GM23338 (cell line): ENCODE results near the gene ACSM6. TPM values are rescaled to one million over a fixed set of nuclear protein-coding genes. Genes with fewer than 3 reads are reported as not detected.

Experiments
- ATAC-seq: fragments of 200-7000 bp; cut with Tn5 transposase; 3 replicates; pipeline ENCODE4 v1.9.1; 2020
- DNase-seq: peaks from one replicate; pipeline ENCODE4 v3.0.0-alpha.2; 2015; ENCODE audit warnings: low spot score
- H2AFZ ChIP-seq: fragments of 200-600 bp; sonication (generic); 2 replicates; pipeline ENCODE4 v1.8.0; 2016; ENCODE audit warnings: antibody characterized with exemption, mild to moderate bottlenecking, moderate library complexity
- H3F3A ChIP-seq: fragments of 200-600 bp; sonication (generic); replicated peaks from 2 replicates; pipeline ENCODE4 v1.8.0; 2017; ENCODE audit warnings: antibody characterized with exemption, mixed run types, low read depth
- H3K27ac ChIP-seq: fragments of 200-600 bp; sonication (generic); 2 replicates; pipeline ENCODE4 v1.6.1; 2016; ENCODE audit warnings: low read depth
- H3K27me3 ChIP-seq: fragments of 200-600 bp; sonication (generic); 2 replicates; pipeline ENCODE4 v1.8.0; 2016; ENCODE audit warnings: mild to moderate bottlenecking, mixed run types, moderate library complexity; ENCODE audit not compliant: insufficient read depth
- H3K36me3 ChIP-seq: fragments of 200-600 bp; sonication (generic); 2 replicates; pipeline ENCODE4 v1.8.0; 2016; ENCODE audit warnings: mild to moderate bottlenecking; ENCODE audit not compliant: insufficient read depth
- H3K4me1 ChIP-seq: fragments of 200-600 bp; sonication (generic); 2 replicates; pipeline ENCODE4 v1.8.0; 2016; ENCODE audit warnings: mild to moderate bottlenecking, moderate library complexity; ENCODE audit not compliant: insufficient read depth
- H3K4me2 ChIP-seq: fragments of 200-600 bp; sonication (generic); 2 replicates; pipeline ENCODE4 v1.7.1; 2017; ENCODE audit warnings: mixed run types
- H3K4me3 ChIP-seq: fragments of 200-600 bp; sonication (generic); 2 replicates; pipeline ENCODE4 v1.6.1; 2016; ENCODE audit warnings: mixed run types
- H3K79me2 ChIP-seq: fragments of 200-600 bp; sonication (generic); replicated peaks from 2 replicates; pipeline ENCODE4 v1.8.0; 2017; ENCODE audit warnings: mild to moderate bottlenecking; ENCODE audit not compliant: insufficient read depth
- H3K9me2 ChIP-seq: fragments of 200-600 bp; sonication (generic); 2 replicates; pipeline ENCODE4 v1.8.0; 2017; ENCODE audit not compliant: insufficient read depth
- H4K20me1 ChIP-seq: fragments of 200-600 bp; sonication (generic); replicated peaks from 2 replicates; pipeline ENCODE4 v1.8.0; 2017; ENCODE audit warnings: mild to moderate bottlenecking; ENCODE audit not compliant: insufficient read depth
- H3K27ac Mint-ChIP-seq: 2 replicates; pipeline ENCODE4 v1.8.0; 2020; ENCODE audit warnings: inconsistent platforms, mild to moderate bottlenecking, moderate library complexity, mixed read lengths
- H3K27me3 Mint-ChIP-seq: 3 replicates; pipeline ENCODE4 v1.8.0; 2022; ENCODE audit warnings: low read depth, mild to moderate bottlenecking, moderate library complexity, mixed read lengths, inconsistent platforms; ENCODE audit not compliant: insufficient read depth, poor library complexity
- H3K36me3 Mint-ChIP-seq: 3 replicates; pipeline ENCODE4 v1.8.0; 2021; ENCODE audit warnings: low read depth, mild to moderate bottlenecking, inconsistent platforms, moderate library complexity, mixed read lengths
- H3K4me1 Mint-ChIP-seq: 3 replicates; pipeline ENCODE4 v1.8.0; 2020; ENCODE audit warnings: mild to moderate bottlenecking, inconsistent platforms, mixed read lengths
- H3K4me3 Mint-ChIP-seq: 3 replicates; pipeline ENCODE4 v1.8.0; 2021; ENCODE audit warnings: moderate library complexity, mild to moderate bottlenecking, inconsistent platforms, mixed read lengths
- H3K9me3 Mint-ChIP-seq: 3 replicates; pipeline ENCODE4 v1.8.0; 2020; ENCODE audit warnings: moderate library complexity, mild to moderate bottlenecking, inconsistent platforms, mixed read lengths
- CREB1 ChIP-seq: fragments of 250-450 bp; sonication (Bioruptor Pico); IDR thresholded peaks from 2 replicates; pipeline ENCODE4 v1.5.0; 2020; ENCODE audit warnings: low read depth, mild to moderate bottlenecking, moderate library complexity
- CTCF ChIP-seq, 2 experiments: fragments of 200-600 bp in 1 of 2; sonication (generic) in 1 of 2; conservative IDR thresholded peaks; 2 replicates each; pipeline versions ENCODE4 v1.5.1 to v1.6.1; 2016 to 2017; ENCODE audit warnings: antibody characterized with exemption in 2 of 2, low read depth in 2 of 2, mild to moderate bottlenecking in 2 of 2, moderate library complexity in 1 of 2
- ETS1 ChIP-seq: IDR thresholded peaks from 2 replicates; pipeline ENCODE4 v1.6.1; 2016; ENCODE audit warnings: antibody characterized with exemption
- EZH2 ChIP-seq: fragments of 200-600 bp; sonication (generic); IDR thresholded peaks from one replicate; pipeline ENCODE4 v1.8.0; 2017; ENCODE audit warnings: antibody characterized with exemption, mild to moderate bottlenecking, low read depth; ENCODE audit not compliant: unreplicated experiment
- EZH2phosphoT487 ChIP-seq: fragments of 200-600 bp; sonication (generic); IDR thresholded peaks from one replicate; pipeline ENCODE4 v1.8.1; 2018; ENCODE audit warnings: antibody characterized with exemption; ENCODE audit not compliant: unreplicated experiment
- JUNB ChIP-seq: IDR thresholded peaks from one replicate; pipeline ENCODE4 v1.6.1; 2016; ENCODE audit warnings: antibody characterized with exemption; ENCODE audit not compliant: unreplicated experiment
- NANOG ChIP-seq: IDR thresholded peaks from 2 replicates; pipeline ENCODE4 v1.6.1; 2016; ENCODE audit warnings: antibody characterized with exemption, borderline replicate concordance
- POLR2AphosphoS5 ChIP-seq: IDR thresholded peaks from 2 replicates; pipeline ENCODE4 v1.6.1; 2016; ENCODE audit warnings: antibody characterized with exemption, low read depth
- REST ChIP-seq: IDR thresholded peaks from one replicate; pipeline ENCODE4 v1.6.1; 2018; ENCODE audit warnings: antibody characterized with exemption; ENCODE audit not compliant: unreplicated experiment
- STAT1 ChIP-seq: IDR thresholded peaks from one replicate; pipeline ENCODE4 v1.6.1; 2016; ENCODE audit warnings: antibody characterized with exemption; ENCODE audit not compliant: unreplicated experiment
- ZNF114 ChIP-seq: fragments of 250-450 bp; sonication (Bioruptor Pico); IDR thresholded peaks from 2 replicates; pipeline ENCODE4 v1.5.0; 2020; ENCODE audit warnings: mild to moderate bottlenecking, moderate library complexity
- ZNF331 ChIP-seq: fragments of 250-450 bp; sonication (Bioruptor Pico); IDR thresholded peaks from 2 replicates; pipeline ENCODE4 v1.5.0; 2020; ENCODE audit warnings: low read depth, mild to moderate bottlenecking, moderate library complexity
- polyA plus RNA-seq: library from polyadenylated mRNA; unstranded; fragments of >200 nt; fragmentation: Nextera tagmentation; extraction: Ambion mirVana; gene quantifications from 2 replicates; pipeline ENCODE4 v1.2.1, GENCODE V29; 2016
- total RNA-seq: library from RNA; depleted of rRNA; stranded (reverse); fragments of >200 nt; shearing (Covaris generic); gene quantifications from 2 replicates; pipeline ENCODE4 v1.2.3, GENCODE V29; 2014

Gene ACSM6
- total and polyA plus RNA-seq, 2 experiments from 2014 or later = 0.65 TPM; not detected in 1

- Histone ChIP-seq H3K9me2 (no peaks in the 10 kb centered on the region), H3K4me2 (no peak overlapping the region), H2AFZ (no peak overlapping the region), H3K27me3 (no peaks in the 10 kb centered on the region), H3K4me3 (no peak overlapping the region), H3F3A (no peaks in the 10 kb centered on the region), H3K4me1 (peaks cover 9% of the 10 kb centered on the region), H3K27ac (no peak overlapping the region), H4K20me1 (no peaks in the 10 kb centered on the region), H3K36me3 (no peaks in the 10 kb centered on the region), H3K79me2 (no peaks in the 10 kb centered on the region)
- DNase-seq = no peak
- no peak overlapping the region for H3K4me3 Mint-ChIP-seq
- no peak for ATAC-seq
- peaks cover 12% of the 10 kb centered on the region; the same call in 1 of the 3 replicates for H3K36me3 Mint-ChIP-seq
- no peak overlapping the region for H3K27ac Mint-ChIP-seq
- no peaks in the 10 kb centered on the region for H3K27me3 Mint-ChIP-seq
- TF ChIP-seq EZH2phosphoT487 = no peak
- TF ChIP-seq STAT1 = no peak
- no peak for TF ChIP-seq REST
- TF ChIP-seq JUNB = no peak
- no peak for TF ChIP-seq POLR2AphosphoS5
- TF ChIP-seq CTCF (conservative IDR thresholded peaks at IDR 0.05; ENCODE audit: low read depth in 2 of 2) = no peak
- no peak for TF ChIP-seq ZNF114 (CRISPR knock-in tag)
- TF ChIP-seq EZH2 = no peak
- TF ChIP-seq NANOG = no peak
- TF ChIP-seq CREB1 (CRISPR knock-in tag) = no peak
- no peak for TF ChIP-seq ZNF331
- no peaks in the 10 kb centered on the region; the same call in 1 of the 3 replicates for H3K9me3 Mint-ChIP-seq
- H3K4me1 Mint-ChIP-seq = peaks cover 9% of the 10 kb centered on the region; the same call in 2 of the 3 replicates
Observed at GRCh38 chr10:95178797-95179196, 15.2 kb upstream of the ACSM6 start.

DNA sequence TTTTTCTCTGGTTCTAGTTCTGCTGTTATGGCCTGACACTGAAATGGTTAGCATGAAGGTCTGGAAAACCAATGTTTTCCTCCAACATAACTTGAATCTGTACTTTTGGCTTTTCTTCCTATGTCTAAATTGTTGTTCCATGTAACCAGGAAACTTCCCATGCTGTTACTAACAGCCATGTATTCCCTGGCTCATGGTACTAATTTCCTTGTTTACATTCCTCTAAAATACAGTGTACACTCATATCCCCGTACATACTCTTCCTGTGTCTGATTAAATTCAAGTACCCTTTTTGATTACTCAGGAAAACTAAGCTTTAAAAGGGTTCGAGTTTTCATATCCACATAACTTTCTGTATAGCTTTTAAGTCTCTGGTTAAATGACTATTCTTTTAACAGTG lies 12.3 kb upstream of the ACSM6 start:
- H3K4me1 Mint-ChIP-seq = peaks cover 13% of the 10 kb centered on the region
- H3K27me3 Mint-ChIP-seq = peaks cover 7% of the 10 kb centered on the region
- no peaks in the 10 kb centered on the region for H3K36me3 ChIP-seq
- H3K27me3 ChIP-seq = no peaks in the 10 kb centered on the region
- H3K27ac Mint-ChIP-seq = no peak overlapping the region
- no peak overlapping the region for H3K4me2 ChIP-seq
- H3K9me3 Mint-ChIP-seq = no peaks in the 10 kb centered on the region; the same call in 2 of the 3 replicates
- ATAC-seq (no peak), DNase-seq (no peak)
- H3K4me3 ChIP-seq = no peak overlapping the region
- H3K9me2 ChIP-seq = no peaks in the 10 kb centered on the region
- H2AFZ ChIP-seq = no peak overlapping the region
- peaks cover 9% of the 10 kb centered on the region for H3K4me1 ChIP-seq
- H3K79me2 ChIP-seq = no peaks in the 10 kb centered on the region
- no peaks in the 10 kb centered on the region for H4K20me1 ChIP-seq
- H3K36me3 Mint-ChIP-seq = no peaks in the 10 kb centered on the region
- H3K4me3 Mint-ChIP-seq = no peak overlapping the region
- no peak overlapping the region for H3K27ac ChIP-seq
- no peaks in the 10 kb centered on the region for H3F3A ChIP-seq
- TF ChIP-seq EZH2 (no peak), REST (no peak), ETS1 (no peak), CREB1 (CRISPR knock-in tag) (no peak)
